Liver (tissue), 9 donors: Measurements from ENCODE around the gene NHERF2. TPM values are rescaled to one million over a fixed set of nuclear protein-coding genes. Genes with fewer than 3 reads are reported as not detected.

Experiments
- DNase-seq: peaks from one replicate; pipeline ENCODE4 v3.0.0-alpha.2; 2017; ENCODE audit warnings: low spot score
- H3K27ac ChIP-seq, 2 donors: one replicate each; pipeline ENCODE4 v1.7.0; 2013; ENCODE audit warnings: inconsistent platforms in 2 of 2, low read length in 2 of 2, control low read depth in 1 of 2, low read depth in 1 of 2, mild to moderate bottlenecking in 1 of 2
- H3K27me3 ChIP-seq, 4 donors: one replicate each; pipeline versions ENCODE4 v1.6.1 to v1.7.0; 2013; ENCODE audit warnings: low read length in 3 of 4, inconsistent platforms in 1 of 4, mild to moderate bottlenecking in 1 of 4, moderate library complexity in 1 of 4; ENCODE audit not compliant: control insufficient read depth in 4 of 4, insufficient read depth in 4 of 4
- H3K36me3 ChIP-seq, 4 donors: one replicate each; pipeline versions ENCODE4 v1.6.1 to v1.7.0; 2013; ENCODE audit warnings: low read length in 3 of 4, mild to moderate bottlenecking in 3 of 4, low read depth in 1 of 4, moderate library complexity in 1 of 4; ENCODE audit not compliant: control insufficient read depth in 4 of 4, insufficient read depth in 3 of 4
- H3K4me1 ChIP-seq, 4 donors: one replicate each; pipeline versions ENCODE4 v1.6.1 to v1.7.0; 2013; ENCODE audit warnings: low read length in 3 of 4, mild to moderate bottlenecking in 3 of 4, moderate library complexity in 1 of 4; ENCODE audit not compliant: control insufficient read depth in 4 of 4, insufficient read depth in 4 of 4
- H3K4me3 ChIP-seq, 3 donors: one replicate each; pipeline versions ENCODE4 v1.6.1 to v1.7.0; 2013; ENCODE audit warnings: low read length in 3 of 3, control low read depth in 1 of 3, low read depth in 1 of 3, mild to moderate bottlenecking in 1 of 3
- H3K9ac ChIP-seq, 2 donors: one replicate each; pipeline ENCODE4 v1.7.0; 2013; ENCODE audit warnings: low read length in 2 of 2, mild to moderate bottlenecking in 2 of 2, moderate library complexity in 2 of 2, control low read depth in 1 of 2, low read depth in 1 of 2
- H3K9me3 ChIP-seq, 4 donors: one replicate each; pipeline versions ENCODE4 v1.6.1 to v1.7.0; 2013; ENCODE audit warnings: low read length in 3 of 4; ENCODE audit not compliant: control insufficient read depth in 4 of 4
- CTCF ChIP-seq: fragments of 150-350 bp; IDR thresholded peaks from 2 replicates; pipeline ENCODE4 v1.5.1; 2017; ENCODE audit warnings: improper control_type of control experiment, low read depth, low read length; ENCODE audit not compliant: missing input control
- FOXA1 ChIP-seq: IDR thresholded peaks from 2 replicates; pipeline ENCODE4 v1.6.1; 2016; ENCODE audit warnings: antibody characterized with exemption
- GABPA ChIP-seq, 2 donors: IDR thresholded peaks in 1 of 2; conservative IDR thresholded peaks in 1 of 2; 2 replicates each; pipeline ENCODE4 v1.6.1; 2016; ENCODE audit warnings: antibody characterized with exemption in 2 of 2, mild to moderate bottlenecking in 1 of 2, moderate library complexity in 1 of 2
- HNF4G ChIP-seq: IDR thresholded peaks from 2 replicates; pipeline ENCODE4 v1.6.1; 2016; ENCODE audit warnings: antibody characterized with exemption
- JUND ChIP-seq, 2 donors: IDR thresholded peaks; 2 replicates each; pipeline ENCODE4 v1.6.1; 2016; ENCODE audit warnings: antibody characterized with exemption in 2 of 2
- NR2F2 ChIP-seq: IDR thresholded peaks from 2 replicates; pipeline ENCODE4 v1.6.1; 2016; ENCODE audit warnings: antibody characterized with exemption
- RAD21 ChIP-seq, 2 donors: IDR thresholded peaks; 2 replicates each; pipeline ENCODE4 v1.6.1; 2016; ENCODE audit warnings: antibody characterized with exemption in 2 of 2, mild to moderate bottlenecking in 2 of 2
- RXRA ChIP-seq, 2 donors: IDR thresholded peaks; 2 replicates each; pipeline ENCODE4 v1.6.1; 2017 to 2018; ENCODE audit warnings: antibody characterized with exemption in 2 of 2, mild to moderate bottlenecking in 1 of 2
- SP1 ChIP-seq: IDR thresholded peaks from 2 replicates; pipeline ENCODE4 v1.6.1; 2018; ENCODE audit warnings: antibody characterized with exemption, mild to moderate bottlenecking
- TAF1 ChIP-seq: conservative IDR thresholded peaks from 2 replicates; pipeline ENCODE4 v1.6.1; 2016; ENCODE audit warnings: antibody characterized with exemption, mild to moderate bottlenecking
- WGBS: extraction: QIAGEN DNeasy Blood & Tissue Kit; methylation state at CpG from one replicate; pipeline ENCODE4 v1.1.7; 2013; 5-methylcytosine and 5-hydroxymethylcytosine counted together
- polyA plus RNA-seq, 2 donors: library from polyadenylated mRNA; stranded (reverse) in 1 of 2; unstranded in 1 of 2; fragments of 200-250 nt in 1 of 2; fragments of >200 nt in 1 of 2; fragmentation: Nextera tagmentation in 1 of 2; extraction: Ambion mirVana in 1 of 2; gene quantifications; one replicate each; pipeline versions ENCODE4 v1.2.1 to v1.2.3, GENCODE V29; 2013 to 2015
- total RNA-seq, 2 donors: library from RNA; depleted of rRNA; stranded (reverse); fragments of >200 nt; gene quantifications; one replicate each; pipeline ENCODE4 v1.2.3, GENCODE V29; 2014
- TF ChIP-seq, protein P1 (sequence below): IDR thresholded peaks from 2 replicates; pipeline ENCODE4 v1.6.1; 2016; ENCODE audit warnings: antibody characterized with exemption
- TF ChIP-seq, protein P2 (sequence below): IDR thresholded peaks from 2 replicates; pipeline ENCODE4 v1.6.1; 2016; ENCODE audit warnings: antibody characterized with exemption
- TF ChIP-seq, protein P3 (sequence below): IDR thresholded peaks from 2 replicates; pipeline ENCODE4 v1.6.1; 2016; ENCODE audit warnings: antibody characterized with exemption
- TF ChIP-seq, protein P4 (sequence below): IDR thresholded peaks from 2 replicates; pipeline ENCODE4 v1.6.1; 2016; ENCODE audit warnings: antibody characterized with exemption, mild to moderate bottlenecking
- donor health status: healthy.
- donor health status: healthy.
- donor health status: healthy.
- donor health status: healthy.
- donor health status: healthy.

NHERF2 gene
- total and polyA plus RNA-seq, 4 donors, result 36.6 to 205 (median 74.1) TPM

DNA sequence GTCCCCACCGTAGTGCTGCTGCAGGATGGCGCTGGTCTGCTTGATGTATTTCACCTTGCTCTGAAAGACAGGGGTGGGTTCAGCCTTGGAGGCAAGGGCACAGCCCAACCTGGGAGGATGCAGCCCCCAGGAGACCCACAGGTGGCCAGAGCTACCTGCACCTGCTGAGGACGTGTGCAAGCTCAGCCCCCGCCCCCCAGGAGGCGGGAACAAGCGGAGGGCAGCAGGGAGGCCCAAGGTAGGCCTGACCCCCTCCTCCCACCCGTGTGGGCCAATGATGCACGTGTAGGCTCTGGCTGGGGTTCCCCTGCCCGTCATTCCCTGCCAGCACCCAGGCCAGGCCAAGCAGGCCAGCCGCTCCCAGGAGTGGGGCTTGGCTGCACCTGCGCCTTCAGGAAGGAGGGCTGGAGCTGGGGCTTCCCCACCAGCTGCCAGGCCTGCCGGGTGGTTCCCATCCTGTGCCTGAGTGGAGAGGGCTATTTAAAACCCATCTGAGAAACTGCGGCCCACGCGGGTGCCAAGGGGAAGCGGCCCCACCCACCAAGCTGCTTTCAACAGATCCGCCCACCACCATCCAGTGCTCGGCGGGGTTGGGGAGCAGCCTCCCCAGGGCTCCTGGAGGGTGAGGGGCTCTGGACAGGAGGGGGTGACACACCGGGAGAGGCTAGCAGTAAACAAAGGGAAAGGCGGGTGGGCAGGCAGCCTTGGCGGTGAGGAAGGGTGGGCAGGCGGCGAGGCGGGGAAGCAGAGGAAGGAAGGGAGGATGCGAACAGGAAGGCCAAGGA lies 17.2 kb downstream of the NHERF2 start:
- H3K27ac ChIP-seq, result no peak overlapping the region
- TF ChIP-seq HNF4G (no peak), JUND (IDR thresholded peaks at IDR 0.05) (no peak), NR2F2 (no peak), SP1 (no peak), GABPA (IDR thresholded peaks at IDR 0.05 in 1 of 2, conservative IDR thresholded peaks at IDR 0.05 in 1 of 2) (no peak)
- TF ChIP-seq, protein P1, sequence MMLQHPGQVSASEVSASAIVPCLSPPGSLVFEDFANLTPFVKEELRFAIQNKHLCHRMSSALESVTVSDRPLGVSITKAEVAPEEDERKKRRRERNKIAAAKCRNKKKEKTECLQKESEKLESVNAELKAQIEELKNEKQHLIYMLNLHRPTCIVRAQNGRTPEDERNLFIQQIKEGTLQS, result no peak
- TF ChIP-seq, protein P2, sequence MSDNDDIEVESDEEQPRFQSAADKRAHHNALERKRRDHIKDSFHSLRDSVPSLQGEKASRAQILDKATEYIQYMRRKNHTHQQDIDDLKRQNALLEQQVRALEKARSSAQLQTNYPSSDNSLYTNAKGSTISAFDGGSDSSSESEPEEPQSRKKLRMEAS, result no peak
- H3K4me1 ChIP-seq, result peaks cover 25 to 73% (median 56%) of the 10 kb centered on the region in 4 donors
- H3K4me3 ChIP-seq, result no peak overlapping the region
- H3K36me3 ChIP-seq, result peaks cover 0 to 2% (median 0%) of the 10 kb centered on the region in 4 donors
- H3K9me3 ChIP-seq, result no peaks in the 10 kb centered on the region
- DNase-seq, result no peak
- WGBS, result 71% methylated on average over 26 of the region's 26 CpGs
- no peak overlapping the region for H3K9ac ChIP-seq
- no peaks in the 10 kb centered on the region for H3K27me3 ChIP-seq

- H3K36me3 ChIP-seq, result peaks cover 0 to 2% (median 0%) of the 10 kb centered on the region in 4 donors
- WGBS, result 87% methylated on average over 22 of the region's 22 CpGs
- H3K4me1 ChIP-seq, result peaks cover 25 to 73% (median 55%) of the 10 kb centered on the region in 4 donors
- no peaks in the 10 kb centered on the region for H3K9me3 ChIP-seq
- no peak overlapping the region for H3K27ac ChIP-seq
- H3K27me3 ChIP-seq, result no peaks in the 10 kb centered on the region
- DNase-seq, result no peak
- H3K4me3 ChIP-seq, result no peak overlapping the region
- no peak for TF ChIP-seq RXRA (IDR thresholded peaks at IDR 0.05)
- TF ChIP-seq RAD21 (IDR thresholded peaks at IDR 0.05), result no peak
- no peak for TF ChIP-seq CTCF
- no peak for TF ChIP-seq FOXA1
- no peak for TF ChIP-seq SP1
- H3K9ac ChIP-seq, result no peak overlapping the region
These were observed 17.8 kb downstream of the NHERF2 start for GRCh38 chr16:2044541-2044940.

- WGBS, result 86% methylated on average over 21 of the region's 21 CpGs
- Histone ChIP-seq H3K36me3 (peaks cover 0 to 4% (median 2%) of the 10 kb centered on the region in 4 donors), H3K9ac (no peak overlapping the region), H3K4me1 (peaks cover 14 to 56% (median 41%) of the 10 kb centered on the region in 4 donors), H3K4me3 (no peak overlapping the region), H3K9me3 (no peaks in the 10 kb centered on the region), H3K27ac (peak overlapping the region in 1 of 2 donors; percentile 84), H3K27me3 (no peaks in the 10 kb centered on the region)
- no peak for DNase-seq
- TF ChIP-seq, protein P2, result no peak
- TF ChIP-seq, protein P1, result no peak
- TF ChIP-seq, protein P3, sequence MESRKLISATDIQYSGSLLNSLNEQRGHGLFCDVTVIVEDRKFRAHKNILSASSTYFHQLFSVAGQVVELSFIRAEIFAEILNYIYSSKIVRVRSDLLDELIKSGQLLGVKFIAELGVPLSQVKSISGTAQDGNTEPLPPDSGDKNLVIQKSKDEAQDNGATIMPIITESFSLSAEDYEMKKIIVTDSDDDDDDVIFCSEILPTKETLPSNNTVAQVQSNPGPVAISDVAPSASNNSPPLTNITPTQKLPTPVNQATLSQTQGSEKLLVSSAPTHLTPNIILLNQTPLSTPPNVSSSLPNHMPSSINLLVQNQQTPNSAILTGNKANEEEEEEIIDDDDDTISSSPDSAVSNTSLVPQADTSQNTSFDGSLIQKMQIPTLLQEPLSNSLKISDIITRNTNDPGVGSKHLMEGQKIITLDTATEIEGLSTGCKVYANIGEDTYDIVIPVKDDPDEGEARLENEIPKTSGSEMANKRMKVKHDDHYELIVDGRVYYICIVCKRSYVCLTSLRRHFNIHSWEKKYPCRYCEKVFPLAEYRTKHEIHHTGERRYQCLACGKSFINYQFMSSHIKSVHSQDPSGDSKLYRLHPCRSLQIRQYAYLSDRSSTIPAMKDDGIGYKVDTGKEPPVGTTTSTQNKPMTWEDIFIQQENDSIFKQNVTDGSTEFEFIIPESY, result no peak
- TF ChIP-seq TAF1 (no peak), FOXA1 (no peak), HNF4G (no peak)
- TF ChIP-seq, protein P4, sequence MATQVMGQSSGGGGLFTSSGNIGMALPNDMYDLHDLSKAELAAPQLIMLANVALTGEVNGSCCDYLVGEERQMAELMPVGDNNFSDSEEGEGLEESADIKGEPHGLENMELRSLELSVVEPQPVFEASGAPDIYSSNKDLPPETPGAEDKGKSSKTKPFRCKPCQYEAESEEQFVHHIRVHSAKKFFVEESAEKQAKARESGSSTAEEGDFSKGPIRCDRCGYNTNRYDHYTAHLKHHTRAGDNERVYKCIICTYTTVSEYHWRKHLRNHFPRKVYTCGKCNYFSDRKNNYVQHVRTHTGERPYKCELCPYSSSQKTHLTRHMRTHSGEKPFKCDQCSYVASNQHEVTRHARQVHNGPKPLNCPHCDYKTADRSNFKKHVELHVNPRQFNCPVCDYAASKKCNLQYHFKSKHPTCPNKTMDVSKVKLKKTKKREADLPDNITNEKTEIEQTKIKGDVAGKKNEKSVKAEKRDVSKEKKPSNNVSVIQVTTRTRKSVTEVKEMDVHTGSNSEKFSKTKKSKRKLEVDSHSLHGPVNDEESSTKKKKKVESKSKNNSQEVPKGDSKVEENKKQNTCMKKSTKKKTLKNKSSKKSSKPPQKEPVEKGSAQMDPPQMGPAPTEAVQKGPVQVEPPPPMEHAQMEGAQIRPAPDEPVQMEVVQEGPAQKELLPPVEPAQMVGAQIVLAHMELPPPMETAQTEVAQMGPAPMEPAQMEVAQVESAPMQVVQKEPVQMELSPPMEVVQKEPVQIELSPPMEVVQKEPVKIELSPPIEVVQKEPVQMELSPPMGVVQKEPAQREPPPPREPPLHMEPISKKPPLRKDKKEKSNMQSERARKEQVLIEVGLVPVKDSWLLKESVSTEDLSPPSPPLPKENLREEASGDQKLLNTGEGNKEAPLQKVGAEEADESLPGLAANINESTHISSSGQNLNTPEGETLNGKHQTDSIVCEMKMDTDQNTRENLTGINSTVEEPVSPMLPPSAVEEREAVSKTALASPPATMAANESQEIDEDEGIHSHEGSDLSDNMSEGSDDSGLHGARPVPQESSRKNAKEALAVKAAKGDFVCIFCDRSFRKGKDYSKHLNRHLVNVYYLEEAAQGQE, result no peak
These were observed 19.5 kb downstream of the NHERF2 start for GRCh38 chr16:2045965-2046892.
